NB4 (cell line): ENCODE results near the gene TCF25.

Source experiments
- DNase-seq: peaks from one replicate; pipeline ENCODE4 v3.0.0; 2010; ENCODE audit warnings: low read depth
- H3K4me3 ChIP-seq: one replicate; pipeline ENCODE4 v1.5.1; 2011; ENCODE audit warnings: mild to moderate bottlenecking, low read depth, low read length, moderate library complexity
- CTCF ChIP-seq: IDR thresholded peaks from one replicate; pipeline ENCODE4 v1.5.1; 2012; ENCODE audit warnings: low read depth, low read length
- MAX ChIP-seq: IDR thresholded peaks from 2 replicates; pipeline ENCODE4 v1.6.1; 2011; ENCODE audit warnings: low read depth, low read length
- MYC ChIP-seq: IDR thresholded peaks from 2 replicates; pipeline ENCODE4 v1.6.1; 2011; ENCODE audit warnings: low read depth, low read length
- POLR2A ChIP-seq: IDR thresholded peaks from 2 replicates; pipeline ENCODE4 v1.6.1; 2011; ENCODE audit warnings: mild to moderate bottlenecking; ENCODE audit not compliant: insufficient read length; ENCODE audit errors: extremely low read depth

Gene TCF25

GRCh38 chr16:89921702-89922476 is 48.5 kb downstream of the TCF25 start:
- TF ChIP-seq POLR2A (no peak), CTCF (no peak), MAX (peak; percentile 17; the same call in 1 of the 2 replicates), MYC (peak; percentile 44; the same call in 1 of the 2 replicates)
- peak overlapping the region; percentile 71 for H3K4me3 ChIP-seq
- DNase-seq, result peak; percentile 97

- DNase-seq, result peak; percentile 96
- TF ChIP-seq MAX (no peak; the same call in 1 of the 2 replicates), POLR2A (no peak), CTCF (no peak), MYC (peak; percentile 47)
- peak overlapping the region; percentile 71 for H3K4me3 ChIP-seq
Measured at GRCh38 chr16:89922477-89922883, 49.1 kb downstream of the TCF25 start.

GRCh38 chr16:89922884-89923639 is 49.7 kb downstream of the TCF25 start, which contains the start of gene TUBB3:
Gene TUBB3, plus strand, starts transcription at chr16:89923342. Its CDS starts 60 bp downstream, at chr16:89923402.
- TF ChIP-seq MAX (no peak), POLR2A (peak; percentile 35), MYC (no peak), CTCF (no peak)
- peak; percentile 88 for DNase-seq
- peak within 1 kb of the TSS; percentile 71 for H3K4me3 ChIP-seq

GRCh38 chr16:89923640-89924296 is 50.4 kb downstream of the TCF25 start:
- TF ChIP-seq CTCF (no peak), MAX (no peak), POLR2A (no peak), MYC (no peak)
- H3K4me3 ChIP-seq, result no peak overlapping the region
- DNase-seq, result peak; percentile 35

- DNase-seq, result peak; percentile 76
- H3K4me3 ChIP-seq, result no peak overlapping the region
- TF ChIP-seq POLR2A (no peak), MYC (no peak), MAX (peak; percentile 57), CTCF (no peak)
Measured at GRCh38 chr16:89924297-89924924, 51.0 kb downstream of the TCF25 start.
